Skeletal muscle satellite cell (primary cell): ENCODE measurements around the gene SART3.
"Not testable (repeated sequence)": the region's sequence is repeated elsewhere in the genome, so short reads cannot be mapped to it uniquely, and the experiment has no call there.

Experiments used
- H3K27me3 ChIP-seq: 2 replicates; pipeline ENCODE4 v1.7.0; 2013; ENCODE audit warnings: low read length; ENCODE audit not compliant: control insufficient read depth, insufficient read depth
- H3K36me3 ChIP-seq: 2 replicates; pipeline ENCODE4 v1.7.0; 2013; ENCODE audit warnings: mild to moderate bottlenecking, control low read depth, low read length; ENCODE audit not compliant: insufficient read depth
- H3K4me1 ChIP-seq: 2 replicates; pipeline ENCODE4 v1.7.0; 2013; ENCODE audit warnings: low read length; ENCODE audit not compliant: control insufficient read depth, insufficient read depth
- H3K4me2 ChIP-seq: 2 replicates; pipeline ENCODE4 v1.7.0; 2013; ENCODE audit warnings: mild to moderate bottlenecking, low read length
- H3K4me3 ChIP-seq: 2 replicates; pipeline ENCODE4 v1.7.0; 2013; ENCODE audit warnings: low read length
- H3K9ac ChIP-seq: 2 replicates; pipeline ENCODE4 v1.7.0; 2013; ENCODE audit warnings: mild to moderate bottlenecking, low read depth, low read length, moderate library complexity
- H3K9me3 ChIP-seq: replicated peaks from 2 replicates; pipeline ENCODE4 v1.7.0; 2013; ENCODE audit warnings: mild to moderate bottlenecking, control low read depth, low read length

SART3 gene

DNA sequence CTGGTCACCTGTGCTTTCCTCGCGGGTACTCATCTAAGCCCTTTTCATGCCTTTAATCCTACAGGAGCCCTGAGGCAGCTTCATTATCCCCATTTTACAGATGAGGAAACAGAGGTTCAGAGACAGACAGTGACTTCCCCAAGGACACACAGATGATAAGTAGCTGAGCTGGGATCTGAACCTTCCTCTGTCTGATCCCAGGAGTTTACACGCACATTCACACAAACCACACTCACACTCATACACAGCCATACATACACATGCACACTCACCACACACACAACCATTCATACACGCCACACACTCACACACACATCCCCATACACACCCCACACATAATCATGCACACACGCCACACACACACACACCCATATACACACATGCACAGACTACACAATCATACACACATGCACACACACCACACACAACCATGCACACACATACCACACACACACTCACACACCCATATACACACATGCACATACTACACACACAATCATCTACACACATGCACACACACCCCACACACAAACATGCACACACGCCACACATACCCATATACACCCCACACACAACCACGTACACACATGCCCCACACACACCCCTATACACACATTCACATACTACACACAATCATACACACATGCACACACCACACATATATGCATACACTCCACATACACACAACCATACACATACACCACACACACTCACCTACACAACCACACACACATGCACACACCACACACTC lies 34.2 kb upstream of the SART3 start:
- H3K4me2 ChIP-seq: no peak overlapping the region
- H3K4me3 ChIP-seq: no peak overlapping the region
- H3K9me3 ChIP-seq: no peaks in the 10 kb centered on the region
- no peaks in the 10 kb centered on the region for H3K36me3 ChIP-seq
- H3K4me1 ChIP-seq: no peaks in the 10 kb centered on the region
- H3K27me3 ChIP-seq: peaks cover 12% of the 10 kb centered on the region
- no peak overlapping the region for H3K9ac ChIP-seq

DNA sequence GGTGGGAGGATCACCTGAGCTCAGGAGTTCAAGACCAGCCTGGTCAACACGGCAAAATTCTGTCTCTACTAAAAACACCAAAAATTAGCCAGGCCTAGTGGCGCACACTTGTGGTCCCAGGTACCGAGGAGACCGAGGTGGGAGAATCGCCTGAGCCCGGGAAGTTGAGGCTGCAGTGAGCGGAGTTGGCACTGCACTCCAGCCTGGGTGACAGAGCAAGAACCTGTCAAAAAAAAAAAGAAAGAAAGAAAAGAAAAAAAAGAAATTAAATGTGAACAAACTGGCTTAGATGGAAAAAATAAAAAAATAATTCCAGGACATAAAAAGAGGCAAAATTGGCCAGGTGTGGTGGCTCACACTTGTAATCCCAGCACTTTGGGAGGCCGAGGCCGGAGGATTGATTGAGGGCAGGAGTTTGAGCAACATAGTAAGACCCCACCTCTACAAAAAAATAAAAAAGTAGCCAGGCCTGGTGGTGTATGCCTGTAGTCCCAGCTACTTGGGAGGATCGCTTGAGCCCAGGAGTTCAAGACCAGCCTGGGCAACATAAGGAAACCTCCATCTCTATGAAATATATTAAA lies 33.4 kb upstream of the SART3 start:
- Histone ChIP-seq H3K4me3 (no peak overlapping the region), H3K9ac (no peak overlapping the region), H3K4me1 (no peaks in the 10 kb centered on the region), H3K9me3 (no peaks in the 10 kb centered on the region), H3K4me2 (no peak overlapping the region), H3K36me3 (no peaks in the 10 kb centered on the region), H3K27me3 (peaks cover 11% of the 10 kb centered on the region)

DNA sequence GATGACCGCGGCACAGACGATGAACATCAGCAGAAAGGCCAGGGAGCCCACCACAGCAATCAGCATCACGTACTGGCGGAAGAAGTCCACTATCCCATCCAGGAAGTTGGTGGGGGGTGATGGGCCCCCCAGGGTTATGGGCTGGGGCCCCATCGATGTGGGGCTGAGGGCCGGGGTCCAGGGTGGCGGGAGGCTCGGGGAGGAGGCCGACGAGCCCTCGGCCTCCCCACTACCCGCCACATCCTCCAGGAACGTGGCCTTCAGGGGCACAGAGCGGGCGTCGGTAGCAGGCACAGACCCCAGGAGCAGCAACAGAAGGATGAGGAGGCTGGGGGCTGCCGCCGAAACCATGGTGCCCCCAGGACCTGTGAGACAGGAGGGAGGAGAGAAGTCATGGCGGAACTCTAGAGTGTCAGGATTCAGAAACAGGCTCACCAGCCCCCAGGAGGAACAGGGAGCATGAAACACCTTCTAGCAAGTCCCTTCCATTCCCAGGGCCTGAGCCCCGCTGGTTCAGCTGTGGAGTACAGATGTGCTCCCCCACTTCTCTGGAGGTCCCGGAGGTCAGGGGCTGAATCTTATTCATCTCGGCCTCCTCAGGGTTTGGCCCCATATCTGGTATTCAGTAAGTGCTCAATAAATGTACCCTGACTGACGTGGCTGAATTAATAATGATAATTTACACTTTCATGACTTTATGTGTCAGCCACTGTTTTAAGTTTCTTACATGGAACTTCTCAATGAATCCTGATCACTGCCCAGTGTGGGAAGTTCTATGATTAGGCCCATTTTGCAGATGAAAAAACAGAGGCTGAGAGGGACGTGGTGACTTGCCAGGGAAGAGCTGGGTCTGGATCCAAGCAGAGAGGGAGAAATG lies 31.3 kb upstream of the SART3 start:
- Histone ChIP-seq H3K36me3 (no peaks in the 10 kb centered on the region), H3K9me3 (no peaks in the 10 kb centered on the region), H3K9ac (no peak overlapping the region), H3K4me1 (no peaks in the 10 kb centered on the region), H3K27me3 (peaks cover 9% of the 10 kb centered on the region), H3K4me3 (no peak overlapping the region), H3K4me2 (no peak overlapping the region)

DNA sequence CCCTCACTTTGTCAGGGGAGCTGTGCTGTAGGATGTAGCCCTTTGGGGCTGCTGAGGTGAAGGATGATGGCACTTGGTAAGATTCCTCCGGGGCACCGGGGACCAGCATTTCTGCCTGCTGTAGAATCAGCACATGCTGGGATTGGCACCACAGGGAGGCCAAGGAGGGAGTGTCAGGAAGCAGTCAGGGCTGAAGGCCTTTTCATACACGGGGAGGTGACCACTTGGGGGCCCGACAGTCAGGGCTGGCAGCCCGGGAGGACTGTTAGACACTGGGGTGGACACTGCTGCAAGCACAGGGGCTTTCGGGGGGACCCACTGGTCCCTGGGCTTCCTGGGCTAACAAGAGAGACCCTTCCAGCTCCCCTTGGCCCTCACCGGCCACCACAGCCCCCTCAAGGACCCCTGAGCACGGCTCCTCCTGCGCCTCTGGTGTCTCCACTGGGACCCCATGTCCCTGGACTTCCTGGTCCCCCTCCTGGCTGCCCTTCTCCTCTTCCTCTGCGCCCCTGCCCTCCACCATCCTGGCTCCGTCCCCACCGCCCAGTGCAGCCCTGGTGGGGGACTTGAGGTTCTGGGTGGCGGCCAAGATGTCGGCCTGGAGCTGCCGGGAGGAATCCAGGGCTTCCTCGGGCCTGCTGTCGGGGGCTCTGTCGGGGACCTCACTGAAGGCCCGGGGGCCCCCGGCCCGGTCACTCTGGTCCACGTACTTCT lies 30.5 kb upstream of the SART3 start:
- H3K9me3 ChIP-seq: no peaks in the 10 kb centered on the region
- H3K9ac ChIP-seq: no peak overlapping the region
- no peaks in the 10 kb centered on the region for H3K4me1 ChIP-seq
- H3K4me2 ChIP-seq: no peak overlapping the region
- no peak overlapping the region for H3K4me3 ChIP-seq
- H3K36me3 ChIP-seq: no peaks in the 10 kb centered on the region
- peaks cover 9% of the 10 kb centered on the region for H3K27me3 ChIP-seq

DNA sequence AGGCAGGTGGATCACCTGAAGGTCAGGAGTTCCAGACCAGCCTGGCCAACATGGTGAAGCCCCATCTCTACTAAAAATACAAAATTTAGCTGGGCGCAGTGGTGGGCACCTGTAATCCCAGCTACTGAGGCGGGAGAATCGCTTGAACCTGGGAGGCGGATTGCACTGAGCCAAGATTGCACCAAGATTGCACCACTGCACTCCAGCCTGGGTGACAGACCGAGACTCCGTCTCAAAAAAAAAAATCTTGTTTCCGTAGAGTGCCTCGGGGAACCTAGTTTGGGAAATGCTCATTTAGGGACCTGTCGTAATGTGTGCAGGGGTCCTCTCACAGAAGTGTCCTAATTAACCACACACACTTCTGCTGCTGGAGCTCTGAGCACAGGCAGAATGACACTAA lies 29.5 kb upstream of the SART3 start:
- H3K4me3 ChIP-seq, H3K9me3 ChIP-seq, H3K4me1 ChIP-seq, H3K36me3 ChIP-seq, H3K27me3 ChIP-seq, H3K4me2 ChIP-seq, H3K9ac ChIP-seq: not testable (repeated sequence)

DNA sequence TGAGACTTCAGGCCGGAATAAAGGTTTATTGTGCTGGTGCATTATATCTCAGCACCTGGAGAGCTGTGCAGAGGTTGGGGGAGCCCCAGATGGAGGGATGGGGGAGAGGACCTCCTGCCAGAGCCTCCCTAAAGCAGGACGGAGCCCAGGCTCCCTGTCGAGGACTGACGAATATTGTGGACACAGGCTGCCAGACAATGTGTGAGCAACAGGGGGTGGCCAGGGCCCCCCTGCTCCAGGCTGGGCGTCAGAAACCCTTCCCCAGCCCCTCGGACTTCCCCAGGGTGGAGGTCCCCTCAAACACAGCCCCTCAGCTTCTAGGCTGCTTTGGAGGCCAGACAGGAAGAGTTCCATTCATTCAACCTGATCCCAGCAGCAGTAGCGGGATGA lies 28.9 kb upstream of the SART3 start:
- Histone ChIP-seq H3K36me3 (no peaks in the 10 kb centered on the region), H3K4me1 (no peaks in the 10 kb centered on the region), H3K27me3 (peaks cover 9% of the 10 kb centered on the region), H3K4me2 (no peak overlapping the region), H3K9me3 (no peaks in the 10 kb centered on the region), H3K4me3 (no peak overlapping the region), H3K9ac (no peak overlapping the region)

DNA sequence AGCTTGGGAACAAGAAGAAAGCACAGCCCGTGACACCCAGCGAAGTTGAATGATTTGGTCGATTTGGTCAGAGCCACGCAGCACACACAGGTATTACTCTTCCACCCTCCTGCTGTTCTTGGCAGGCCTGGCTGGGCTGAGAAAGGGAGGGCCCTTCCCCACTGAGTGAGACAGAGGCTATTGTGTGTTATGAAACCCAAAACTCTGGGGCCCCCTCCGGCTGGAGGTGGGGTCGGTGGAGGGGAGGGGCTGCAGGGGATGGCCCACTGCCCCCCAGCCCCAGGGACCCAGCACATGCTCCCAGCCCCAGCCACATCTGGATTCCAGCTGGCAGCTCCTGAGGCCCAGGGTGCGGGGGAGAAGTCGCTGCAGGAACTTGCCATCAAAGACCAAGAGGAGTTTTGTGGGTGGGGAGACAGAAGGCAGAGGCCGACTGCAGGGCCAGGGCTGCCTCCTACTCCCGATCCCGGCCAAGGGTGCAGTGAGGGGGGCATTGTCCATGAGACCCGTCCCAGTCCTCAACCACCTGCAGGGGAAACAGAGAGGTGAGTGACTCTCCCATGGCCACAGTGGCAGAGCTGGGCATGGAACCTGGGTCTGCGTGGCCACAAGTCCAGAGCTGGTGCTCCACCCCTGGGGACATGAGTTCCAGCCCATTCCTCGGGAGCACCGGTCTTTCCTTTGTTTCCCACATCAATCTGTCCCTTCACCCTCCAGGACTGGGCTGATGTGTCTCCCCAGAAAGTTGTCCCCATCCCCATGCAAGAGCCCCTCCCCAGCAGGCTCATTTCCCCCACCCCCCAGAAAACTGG lies 28.3 kb upstream of the SART3 start:
- H3K4me3 ChIP-seq: no peak overlapping the region
- no peaks in the 10 kb centered on the region for H3K36me3 ChIP-seq
- no peak overlapping the region for H3K9ac ChIP-seq
- H3K4me2 ChIP-seq: no peak overlapping the region
- peaks cover 9% of the 10 kb centered on the region for H3K27me3 ChIP-seq
- peaks cover 3% of the 10 kb centered on the region for H3K4me1 ChIP-seq
- H3K9me3 ChIP-seq: no peaks in the 10 kb centered on the region

DNA sequence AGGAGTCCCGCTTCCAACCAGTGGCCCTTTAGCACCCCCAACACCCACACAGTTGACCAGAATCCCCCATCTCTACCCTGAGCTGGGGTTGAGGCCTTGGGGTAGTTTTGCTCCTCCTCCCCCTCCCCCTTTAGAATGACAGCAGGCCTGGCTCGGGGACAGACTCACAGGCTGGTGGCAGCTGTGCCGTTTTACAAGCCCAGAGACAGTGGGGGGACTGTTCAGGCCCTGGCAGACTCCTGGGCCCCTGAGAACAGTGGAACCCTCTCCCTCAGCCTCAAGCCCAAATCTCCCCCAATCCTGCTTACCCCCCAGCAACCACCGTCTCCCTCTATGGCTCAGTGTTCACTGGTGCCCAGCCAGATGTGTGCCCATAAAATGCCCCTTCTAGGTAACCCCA lies 26.9 kb upstream of the SART3 start:
- Histone ChIP-seq H3K27me3 (peaks cover 9% of the 10 kb centered on the region), H3K4me2 (no peak overlapping the region), H3K9ac (no peak overlapping the region), H3K9me3 (no peaks in the 10 kb centered on the region), H3K36me3 (no peaks in the 10 kb centered on the region), H3K4me1 (peaks cover 17% of the 10 kb centered on the region), H3K4me3 (no peak overlapping the region)

DNA sequence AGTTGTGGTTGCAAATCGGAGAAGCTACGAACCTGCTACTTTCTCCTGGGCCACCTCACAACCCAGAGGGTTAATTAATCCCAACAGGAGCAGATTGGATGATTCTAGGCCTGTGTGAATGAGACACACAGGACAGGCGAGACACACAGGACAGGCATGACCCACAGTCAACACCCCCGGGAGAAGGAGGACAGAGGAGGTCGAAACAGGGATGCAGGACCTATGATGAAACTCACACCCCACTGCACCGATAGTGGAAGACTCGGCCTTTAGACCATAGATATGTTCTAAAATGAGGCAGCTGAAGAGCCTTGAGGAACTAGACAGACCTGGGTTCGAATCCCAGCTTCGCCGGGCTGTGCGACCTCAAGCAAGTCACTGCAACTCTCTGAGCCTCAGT lies 25.3 kb upstream of the SART3 start:
- Histone ChIP-seq H3K27me3 (peaks cover 9% of the 10 kb centered on the region), H3K9me3 (no peaks in the 10 kb centered on the region), H3K4me1 (peaks cover 23% of the 10 kb centered on the region), H3K4me3 (no peak overlapping the region), H3K4me2 (no peak overlapping the region), H3K9ac (no peak overlapping the region), H3K36me3 (no peaks in the 10 kb centered on the region)

DNA sequence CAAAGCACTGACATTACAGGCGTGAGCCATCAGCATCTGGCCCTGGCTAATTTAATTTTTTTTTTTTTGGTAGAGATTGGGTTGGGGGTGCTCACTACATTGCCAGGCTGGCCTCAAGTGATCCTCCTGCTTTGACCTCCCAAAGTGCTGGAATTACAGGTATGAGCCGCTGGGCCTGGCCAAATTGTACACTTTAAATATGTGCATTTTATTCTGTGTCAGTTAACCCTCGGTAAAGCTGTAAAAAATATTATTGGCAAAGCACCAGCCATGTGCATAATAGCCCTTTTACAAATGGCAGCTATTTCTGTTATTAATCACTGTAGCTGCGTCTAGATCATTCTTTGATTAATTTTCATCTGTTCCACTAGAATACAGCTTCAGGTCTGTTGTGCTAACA lies 24.9 kb upstream of the SART3 start:
- Histone ChIP-seq H3K27me3 (peaks cover 9% of the 10 kb centered on the region), H3K4me3 (no peak overlapping the region), H3K36me3 (no peaks in the 10 kb centered on the region), H3K4me2 (no peak overlapping the region), H3K9ac (no peak overlapping the region), H3K9me3 (no peaks in the 10 kb centered on the region), H3K4me1 (peaks cover 23% of the 10 kb centered on the region)
